Panc1 (cell line): ENCODE measurements around the gene RASA4B.
"Not testable (repeated sequence)": the region's sequence is repeated elsewhere in the genome, so short reads cannot be mapped to it uniquely, and the experiment has no call there.

Experiments
- TF ChIP-seq, protein P1 (sequence below), 2 experiments: IDR thresholded peaks; 2 replicates each; pipeline ENCODE4 v1.6.1; 2011 to 2012; ENCODE audit warnings: low read depth in 2 of 2, control low read depth in 1 of 2, low read length in 1 of 2, mild to moderate bottlenecking in 1 of 2, moderate library complexity in 1 of 2; ENCODE audit not compliant: insufficient read depth in 1 of 2
- TF ChIP-seq, protein P2 (sequence below): fragments of 450-650 bp; IDR thresholded peaks from 2 replicates; pipeline ENCODE4 v1.5.1; 2017; ENCODE audit warnings: mild to moderate bottlenecking

DNA sequence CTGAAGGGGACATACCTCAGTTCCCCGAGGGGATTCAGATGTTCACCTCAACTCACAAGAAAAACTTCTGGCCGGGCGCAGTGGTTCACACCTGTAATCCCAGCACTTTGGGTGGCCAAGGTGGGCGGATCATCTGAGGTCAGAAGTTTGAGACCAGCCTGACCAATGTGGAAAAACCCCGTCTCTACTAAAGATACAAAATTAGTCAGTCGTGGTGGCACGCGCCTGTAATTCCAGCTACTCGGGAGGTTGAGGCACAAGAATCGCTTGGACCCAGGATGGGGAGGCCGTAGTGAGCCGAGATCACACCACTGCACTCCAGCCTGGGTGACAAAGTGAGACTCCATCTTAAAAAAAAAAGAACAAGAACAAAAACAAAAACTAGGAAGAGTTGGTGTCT lies 27.7 kb upstream of the RASA4B start:
- TF ChIP-seq, protein P1, sequence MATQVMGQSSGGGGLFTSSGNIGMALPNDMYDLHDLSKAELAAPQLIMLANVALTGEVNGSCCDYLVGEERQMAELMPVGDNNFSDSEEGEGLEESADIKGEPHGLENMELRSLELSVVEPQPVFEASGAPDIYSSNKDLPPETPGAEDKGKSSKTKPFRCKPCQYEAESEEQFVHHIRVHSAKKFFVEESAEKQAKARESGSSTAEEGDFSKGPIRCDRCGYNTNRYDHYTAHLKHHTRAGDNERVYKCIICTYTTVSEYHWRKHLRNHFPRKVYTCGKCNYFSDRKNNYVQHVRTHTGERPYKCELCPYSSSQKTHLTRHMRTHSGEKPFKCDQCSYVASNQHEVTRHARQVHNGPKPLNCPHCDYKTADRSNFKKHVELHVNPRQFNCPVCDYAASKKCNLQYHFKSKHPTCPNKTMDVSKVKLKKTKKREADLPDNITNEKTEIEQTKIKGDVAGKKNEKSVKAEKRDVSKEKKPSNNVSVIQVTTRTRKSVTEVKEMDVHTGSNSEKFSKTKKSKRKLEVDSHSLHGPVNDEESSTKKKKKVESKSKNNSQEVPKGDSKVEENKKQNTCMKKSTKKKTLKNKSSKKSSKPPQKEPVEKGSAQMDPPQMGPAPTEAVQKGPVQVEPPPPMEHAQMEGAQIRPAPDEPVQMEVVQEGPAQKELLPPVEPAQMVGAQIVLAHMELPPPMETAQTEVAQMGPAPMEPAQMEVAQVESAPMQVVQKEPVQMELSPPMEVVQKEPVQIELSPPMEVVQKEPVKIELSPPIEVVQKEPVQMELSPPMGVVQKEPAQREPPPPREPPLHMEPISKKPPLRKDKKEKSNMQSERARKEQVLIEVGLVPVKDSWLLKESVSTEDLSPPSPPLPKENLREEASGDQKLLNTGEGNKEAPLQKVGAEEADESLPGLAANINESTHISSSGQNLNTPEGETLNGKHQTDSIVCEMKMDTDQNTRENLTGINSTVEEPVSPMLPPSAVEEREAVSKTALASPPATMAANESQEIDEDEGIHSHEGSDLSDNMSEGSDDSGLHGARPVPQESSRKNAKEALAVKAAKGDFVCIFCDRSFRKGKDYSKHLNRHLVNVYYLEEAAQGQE (IDR thresholded peaks at IDR 0.05; ENCODE audit: insufficient read depth in 1 of 2, low read depth in 2 of 2, low read length in 1 of 2) = not testable (repeated sequence)
- TF ChIP-seq, protein P2, sequence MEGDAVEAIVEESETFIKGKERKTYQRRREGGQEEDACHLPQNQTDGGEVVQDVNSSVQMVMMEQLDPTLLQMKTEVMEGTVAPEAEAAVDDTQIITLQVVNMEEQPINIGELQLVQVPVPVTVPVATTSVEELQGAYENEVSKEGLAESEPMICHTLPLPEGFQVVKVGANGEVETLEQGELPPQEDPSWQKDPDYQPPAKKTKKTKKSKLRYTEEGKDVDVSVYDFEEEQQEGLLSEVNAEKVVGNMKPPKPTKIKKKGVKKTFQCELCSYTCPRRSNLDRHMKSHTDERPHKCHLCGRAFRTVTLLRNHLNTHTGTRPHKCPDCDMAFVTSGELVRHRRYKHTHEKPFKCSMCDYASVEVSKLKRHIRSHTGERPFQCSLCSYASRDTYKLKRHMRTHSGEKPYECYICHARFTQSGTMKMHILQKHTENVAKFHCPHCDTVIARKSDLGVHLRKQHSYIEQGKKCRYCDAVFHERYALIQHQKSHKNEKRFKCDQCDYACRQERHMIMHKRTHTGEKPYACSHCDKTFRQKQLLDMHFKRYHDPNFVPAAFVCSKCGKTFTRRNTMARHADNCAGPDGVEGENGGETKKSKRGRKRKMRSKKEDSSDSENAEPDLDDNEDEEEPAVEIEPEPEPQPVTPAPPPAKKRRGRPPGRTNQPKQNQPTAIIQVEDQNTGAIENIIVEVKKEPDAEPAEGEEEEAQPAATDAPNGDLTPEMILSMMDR = not testable (repeated sequence)
